Mesothelial cell of epicardium (in vitro differentiated cells): ENCODE results near the gene DDOST. TPM values are rescaled to one million over a fixed set of nuclear protein-coding genes. Genes with fewer than 3 reads are reported as not detected.
A peak's percentile ranks its signal among the peaks of the same experiment; 100 is the strongest.

Experiments used
- DNase-seq, 2 experiments: peaks; one replicate each; pipeline ENCODE4 v3.0.0; 2021; ENCODE audit warnings: low spot score in 2 of 2; ENCODE audit not compliant: unreplicated experiment in 2 of 2
- H3K27ac Mint-ChIP-seq: 2 replicates; pipeline ENCODE4 v1.8.0; 2021; ENCODE audit warnings: mixed read lengths
- H3K27me3 Mint-ChIP-seq: 2 replicates; pipeline ENCODE4 v1.8.0; 2021; ENCODE audit warnings: low read depth, mixed read lengths
- H3K36me3 Mint-ChIP-seq: 2 replicates; pipeline ENCODE4 v1.8.0; 2021; ENCODE audit warnings: mixed read lengths
- H3K4me1 Mint-ChIP-seq: 2 replicates; pipeline ENCODE4 v1.8.0; 2021; ENCODE audit warnings: mixed read lengths
- H3K4me3 Mint-ChIP-seq: 2 replicates; pipeline ENCODE4 v1.8.0; 2021; ENCODE audit warnings: mild to moderate bottlenecking, moderate library complexity, mixed read lengths
- H3K9me3 Mint-ChIP-seq: 2 replicates; pipeline ENCODE4 v1.8.0; 2021; ENCODE audit warnings: mixed read lengths
- CTCF ChIP-seq: fragments of 200-600 bp; sonication (generic); IDR thresholded peaks from one replicate; pipeline ENCODE4 v1.5.0; 2021; ENCODE audit warnings: antibody characterized with exemption; ENCODE audit not compliant: unreplicated experiment
- total RNA-seq: library from RNA; stranded (reverse); gene quantifications from 3 replicates; pipeline ENCODE4 v1.2.1, GENCODE V29; 2021

DDOST gene
- total RNA-seq, 1 donor from 2014 or later: 248 TPM

GRCh38 chr1:20660847-20661206, 342 bp downstream of the DDOST start:
- Mint-ChIP-seq H3K36me3 (peaks cover 16% of the 10 kb centered on the region), H3K9me3 (no peaks in the 10 kb centered on the region), H3K4me1 (peaks cover 31% of the 10 kb centered on the region), H3K27me3 (no peaks in the 10 kb centered on the region), H3K27ac (peak overlapping the region; percentile 96), H3K4me3 (peak overlapping the region; percentile 100)
- no peak for DNase-seq
- TF ChIP-seq CTCF: no peak

- H3K9me3 Mint-ChIP-seq: no peaks in the 10 kb centered on the region
- DNase-seq: no peak
- peaks cover 31% of the 10 kb centered on the region for H3K4me1 Mint-ChIP-seq
- peak overlapping the region; percentile 100 for H3K4me3 Mint-ChIP-seq
- TF ChIP-seq CTCF: no peak
- H3K27ac Mint-ChIP-seq: peak overlapping the region; percentile 96
- no peaks in the 10 kb centered on the region for H3K27me3 Mint-ChIP-seq
- H3K36me3 Mint-ChIP-seq: peaks cover 19% of the 10 kb centered on the region
These were observed 806 bp downstream of the DDOST start for GRCh38 chr1:20660363-20660762.

- Mint-ChIP-seq H3K36me3 (peaks cover 27% of the 10 kb centered on the region), H3K4me3 (no peak overlapping the region), H3K27me3 (no peaks in the 10 kb centered on the region), H3K9me3 (no peaks in the 10 kb centered on the region), H3K27ac (no peak overlapping the region), H3K4me1 (peaks cover 31% of the 10 kb centered on the region)
- no peak for TF ChIP-seq CTCF
- DNase-seq: no peak
These were observed 2.8 kb downstream of the DDOST start for GRCh38 chr1:20658166-20658915.

- Mint-ChIP-seq H3K4me1 (peaks cover 23% of the 10 kb centered on the region), H3K27me3 (no peaks in the 10 kb centered on the region), H3K36me3 (peaks cover 38% of the 10 kb centered on the region), H3K4me3 (no peak overlapping the region), H3K27ac (no peak overlapping the region), H3K9me3 (no peaks in the 10 kb centered on the region)
- no peak for DNase-seq
- TF ChIP-seq CTCF: no peak
These were observed 4.1 kb downstream of the DDOST start for GRCh38 chr1:20657024-20657423.

- Mint-ChIP-seq H3K27me3 (no peaks in the 10 kb centered on the region), H3K4me1 (peaks cover under 1% of the 10 kb centered on the region), H3K4me3 (no peak overlapping the region), H3K36me3 (peaks cover 47% of the 10 kb centered on the region), H3K27ac (no peak overlapping the region), H3K9me3 (no peaks in the 10 kb centered on the region)
- no peak for TF ChIP-seq CTCF
- no peak for DNase-seq
These were observed 7.0 kb downstream of the DDOST start for GRCh38 chr1:20654104-20654690.
